B cell (primary cell): ENCODE data around the gene ATP10B. TPM values are rescaled to one million over a fixed set of nuclear protein-coding genes. Genes with fewer than 3 reads are reported as not detected.

ENCODE experiments used
- ATAC-seq: fragments of 200-7000 bp; cut with Tn5 transposase; one replicate; pipeline ENCODE4 v1.10.0; 2021; ENCODE audit warnings: low read depth, mild to moderate bottlenecking, moderate number of reproducible peaks, moderate library complexity
- CTCF ChIA-PET: fragments of 350-600 bp; sonication (Branson Sonifier 250); formaldehyde crosslinking; loops from one replicate; lab custom pipeline; 2021; ENCODE audit warnings: antibody characterized with exemption, inconsistent platforms; lab: Charles Lee
- POLR2A ChIA-PET: fragments of 350-600 bp; sonication (Branson Sonifier 250); formaldehyde crosslinking; loops from one replicate; lab custom pipeline; 2021; ENCODE audit warnings: antibody characterized with exemption; lab: Charles Lee
- DNase-seq: peaks from one replicate; pipeline ENCODE4 v3.0.0; 2013
- H2AFZ ChIP-seq: 2 replicates; pipeline ENCODE4 v1.6.1; 2012; ENCODE audit warnings: mild to moderate bottlenecking, low read depth, low read length; ENCODE audit not compliant: insufficient read depth, poor library complexity, severe bottlenecking
- H3K27ac ChIP-seq, 2 donors: 1 replicate in 1 of 2; 2 replicates in 1 of 2; pipeline ENCODE4 v1.5.1; 2012 to 2013; ENCODE audit warnings: low read length in 2 of 2, mild to moderate bottlenecking in 2 of 2, moderate library complexity in 1 of 2
- H3K27me3 ChIP-seq, 4 experiments: fragments of 200-600 bp in 1 of 4; sonication (generic) in 1 of 4; replicated peaks in 1 of 4; 1 replicate in 2 of 4; 2 replicates in 2 of 4; pipeline versions ENCODE4 v1.6.1 to v1.7.0; 2013 to 2016; ENCODE audit warnings: low read length in 3 of 4, mild to moderate bottlenecking in 2 of 4, mixed read lengths in 1 of 4, moderate library complexity in 1 of 4; ENCODE audit not compliant: insufficient read depth in 4 of 4, control insufficient read depth in 3 of 4; ENCODE audit errors: control extremely low read depth in 1 of 4
- H3K36me3 ChIP-seq, 2 experiments: replicated peaks in 1 of 2; 1 replicate in 1 of 2; 2 replicates in 1 of 2; pipeline versions ENCODE4 v1.6.1 to v1.7.1; 2013; ENCODE audit warnings: low read length in 1 of 2; ENCODE audit not compliant: insufficient read depth in 2 of 2, control insufficient read depth in 1 of 2; ENCODE audit errors: control extremely low read depth in 1 of 2, extremely low read depth in 1 of 2
- H3K4me1 ChIP-seq, 2 donors: fragments of 200-600 bp in 1 of 2; sonication (generic) in 1 of 2; 1 replicate in 1 of 2; 2 replicates in 1 of 2; pipeline versions ENCODE4 v1.5.1 to v1.6.1; 2013 to 2017; ENCODE audit warnings: low read length in 2 of 2; ENCODE audit not compliant: control insufficient read depth in 2 of 2, insufficient read depth in 2 of 2
- H3K4me2 ChIP-seq: replicated peaks from 2 replicates; pipeline ENCODE3; 2012; ENCODE audit warnings: mild to moderate bottlenecking, low read depth, low read length; ENCODE audit not compliant: poor library complexity, severe bottlenecking
- H3K4me3 ChIP-seq, 5 experiments: fragments of 200-600 bp in 1 of 5; sonication (generic) in 1 of 5; 1 replicate in 3 of 5; 2 replicates in 2 of 5; pipeline versions ENCODE4 v1.5.1 to v1.7.0; 2011 to 2016; ENCODE audit warnings: low read length in 4 of 5, mild to moderate bottlenecking in 4 of 5, low read depth in 2 of 5, control low read depth in 1 of 5, moderate library complexity in 1 of 5; ENCODE audit not compliant: insufficient read depth in 1 of 5; ENCODE audit errors: control extremely low read depth in 1 of 5, extremely low read depth in 1 of 5
- H3K79me2 ChIP-seq: fragments of 200-600 bp; sonication (generic); one replicate; pipeline ENCODE4 v1.6.0; 2016; ENCODE audit warnings: low read length; ENCODE audit not compliant: control insufficient read depth, insufficient read depth
- H3K9ac ChIP-seq: fragments of 200-600 bp; sonication (generic); 2 replicates; pipeline ENCODE4 v1.6.1; 2017; ENCODE audit warnings: mild to moderate bottlenecking, low read length, moderate library complexity
- H3K9me3 ChIP-seq, 3 donors: one replicate each; pipeline versions ENCODE4 v1.6.1 to v1.7.1; 2013; ENCODE audit warnings: low read length in 2 of 3; ENCODE audit not compliant: control insufficient read depth in 2 of 3, insufficient read depth in 1 of 3; ENCODE audit errors: control extremely low read depth in 1 of 3
- H4K20me1 ChIP-seq: 2 replicates; pipeline ENCODE4 v1.6.0; 2012; ENCODE audit warnings: mild to moderate bottlenecking, low read length; ENCODE audit not compliant: insufficient read depth, control insufficient read depth, poor library complexity, severe bottlenecking
- H3K27ac Mint-ChIP-seq: one replicate; pipeline ENCODE4 v1.8.0; 2021; ENCODE audit warnings: mixed read lengths
- H3K27me3 Mint-ChIP-seq: one replicate; pipeline ENCODE4 v1.8.0; 2021; ENCODE audit warnings: mixed read lengths
- H3K4me1 Mint-ChIP-seq: one replicate; pipeline ENCODE4 v1.8.0; 2021; ENCODE audit warnings: mixed read lengths
- H3K4me3 Mint-ChIP-seq: one replicate; pipeline ENCODE4 v1.8.0; 2021; ENCODE audit warnings: mixed read lengths
- H3K9me3 Mint-ChIP-seq: one replicate; pipeline ENCODE4 v1.8.0; 2022; ENCODE audit warnings: mixed read lengths; ENCODE audit not compliant: insufficient read depth
- CTCF ChIP-seq: fragments of 200-600 bp; IDR thresholded peaks from one replicate; pipeline ENCODE4 v1.8.0; 2022; ENCODE audit warnings: antibody characterized with exemption, mild to moderate bottlenecking
- EZH2 ChIP-seq: IDR thresholded peaks from 2 replicates; pipeline ENCODE4 v1.6.1; 2012; ENCODE audit warnings: borderline replicate concordance, low read depth, mild to moderate bottlenecking, moderate library complexity, low read length; ENCODE audit not compliant: insufficient read depth, poor library complexity, severe bottlenecking
- WGBS: methylation state at CpG from one replicate; pipeline ENCODE4 v1.1.5; 2013; ENCODE audit warnings: missing lambda C conversion rate; ENCODE audit not compliant: insufficient coverage; 5-methylcytosine and 5-hydroxymethylcytosine counted together
- intact Hi-C: fragments of 100-400 bp; cut with micrococcal nuclease; formaldehyde crosslinking; loops from one replicate; pipeline ENCODE4 v1.10.0; 2022
- polyA plus RNA-seq: library from polyadenylated mRNA; depleted of rRNA; stranded (reverse); fragments of >200 nt; gene quantifications from 2 replicates; pipeline ENCODE4 v1.2.3, GENCODE V29; 2012
- total RNA-seq, 2 donors: library from RNA; stranded (reverse); fragments of 120-200 nt in 1 of 2; gene quantifications; 1 replicate in 1 of 2; 2 replicates in 1 of 2; pipeline versions ENCODE4 v1.2.3 to v1.2.4, GENCODE V29; 2013 to 2022

ATP10B gene
- total and polyA plus RNA-seq, 2 donors (not counting 1 experiment from before 2014, with no cell fraction given), result not detected

DNA sequence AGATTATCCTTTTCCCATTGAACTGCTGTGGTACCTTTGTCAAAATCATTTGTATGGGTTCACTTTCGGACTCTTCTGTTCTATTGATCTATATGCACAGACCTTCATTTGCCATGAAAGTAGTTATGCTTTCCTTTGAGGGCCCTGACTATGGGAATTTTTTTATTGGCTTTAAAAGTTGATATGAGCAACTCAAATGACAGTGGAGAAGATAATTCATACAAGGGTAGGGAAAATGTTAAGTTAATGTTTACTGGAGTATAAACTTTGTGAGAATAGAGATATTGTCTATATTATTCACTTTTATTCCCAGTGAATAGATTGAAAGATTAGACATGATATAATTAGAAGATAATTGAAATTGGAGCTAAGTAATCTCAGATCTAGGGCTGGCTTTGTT, 94.8 kb downstream of the ATP10B start:
- WGBS, result no CpG with 5 or more reads among the region's 1 CpG
- DNase-seq (no peak), ATAC-seq (no peak)
- Histone ChIP-seq H3K79me2 (no peaks in the 10 kb centered on the region), H3K4me3 (no peak overlapping the region), H3K4me1 (no peaks in the 10 kb centered on the region), H3K9ac (no peak overlapping the region), H4K20me1 (no peaks in the 10 kb centered on the region), H3K27me3 (no peaks in the 10 kb centered on the region), H3K4me2 (no peak overlapping the region), H3K9me3 (no peaks in the 10 kb centered on the region), H3K27ac (no peak overlapping the region), H3K36me3 (no peaks in the 10 kb centered on the region), H2AFZ (no peak overlapping the region)
- Mint-ChIP-seq H3K4me3 (no peak overlapping the region), H3K27ac (no peak overlapping the region), H3K27me3 (peaks cover 11% of the 10 kb centered on the region), H3K9me3 (no peaks in the 10 kb centered on the region), H3K4me1 (no peaks in the 10 kb centered on the region)
- ChIA-PET POLR2A (no interaction called here), CTCF (no interaction called here)
- TF ChIP-seq EZH2, result no peak
- TF ChIP-seq CTCF, result no peak
- intact Hi-C loops, result no loop called here

GRCh38 chr5:160750938-160751657, 100.9 kb downstream of the ATP10B start:
- Histone ChIP-seq H3K9me3 (no peaks in the 10 kb centered on the region), H3K4me2 (no peak overlapping the region), H2AFZ (no peak overlapping the region), H3K27me3 (no peaks in the 10 kb centered on the region), H3K36me3 (no peaks in the 10 kb centered on the region), H4K20me1 (no peaks in the 10 kb centered on the region), H3K27ac (no peak overlapping the region), H3K4me1 (no peaks in the 10 kb centered on the region), H3K79me2 (no peaks in the 10 kb centered on the region), H3K4me3 (no peak overlapping the region), H3K9ac (no peak overlapping the region)
- Mint-ChIP-seq H3K27me3 (peaks cover 8% of the 10 kb centered on the region), H3K4me1 (no peaks in the 10 kb centered on the region), H3K27ac (no peak overlapping the region), H3K9me3 (no peaks in the 10 kb centered on the region), H3K4me3 (no peak overlapping the region)
- ChIA-PET POLR2A (no interaction called here), CTCF (no interaction called here)
- intact Hi-C loops, result no loop called here
- TF ChIP-seq EZH2 (no peak), CTCF (no peak)
- ATAC-seq (no peak), DNase-seq (no peak)
- 93% methylated on average over 2 of the region's 4 CpGs for WGBS
